ENCODE results near the gene MAML3.

Gene MAML3

GRCh38 chr4:139669335-139669734 is 484.6 kb downstream of the MAML3 start:
- no peak for DNase-seq

GRCh38 chr4:139668658-139669201 is 485.3 kb downstream of the MAML3 start:
- DNase-seq = no peak

- no peak for DNase-seq
These were observed 485.9 kb downstream of the MAML3 start for GRCh38 chr4:139668036-139668435.

Data from NCI-H524 treated with DMSO at 0.1 percent for 48 hours (cell line).